CD4-positive, alpha-beta T cell (primary cell): ENCODE measurements around the gene CARD10. TPM values are rescaled to one million over a fixed set of nuclear protein-coding genes. Genes with fewer than 3 reads are reported as not detected.

ENCODE experiments used
- ATAC-seq: fragments of 200-7000 bp; cut with Tn5 transposase; one replicate; pipeline ENCODE4 v1.10.0; 2022; ENCODE audit warnings: mild to moderate bottlenecking; ENCODE audit not compliant: poor library complexity
- CTCF ChIA-PET: fragments of 350-600 bp; sonication (Branson Sonifier 250); formaldehyde crosslinking; loops from one replicate; lab custom pipeline; 2021; ENCODE audit warnings: antibody characterized with exemption, inconsistent platforms; lab: Charles Lee
- POLR2A ChIA-PET: fragments of 350-600 bp; sonication (Branson Sonifier 250); formaldehyde crosslinking; loops from one replicate; lab custom pipeline; 2021; ENCODE audit warnings: antibody characterized with exemption, inconsistent platforms; lab: Charles Lee
- DNase-seq, 14 experiments: peaks; one replicate each; pipeline ENCODE4 v3.0.0-alpha.2; 2013 to 2020; ENCODE audit warnings: mixed read lengths in 2 of 14
- H3K27ac ChIP-seq, 2 donors: one replicate each; pipeline versions ENCODE4 v1.5.1 to v1.7.0; 2013; ENCODE audit warnings: low read length in 2 of 2, low read depth in 1 of 2, mild to moderate bottlenecking in 1 of 2
- H3K27me3 ChIP-seq, 2 experiments: 1 replicate in 1 of 2; 2 replicates in 1 of 2; pipeline versions ENCODE4 v1.6.1 to v1.7.0; 2013; ENCODE audit warnings: low read length in 2 of 2, control low read depth in 1 of 2, mild to moderate bottlenecking in 1 of 2, moderate library complexity in 1 of 2; ENCODE audit not compliant: insufficient read depth in 2 of 2, control insufficient read depth in 1 of 2
- H3K36me3 ChIP-seq: one replicate; pipeline ENCODE4 v1.6.1; 2013; ENCODE audit warnings: low read length, control low read depth; ENCODE audit not compliant: insufficient read depth
- H3K4me1 ChIP-seq: one replicate; pipeline ENCODE4 v1.6.1; 2013; ENCODE audit warnings: low read length, control low read depth; ENCODE audit not compliant: insufficient read depth
- H3K4me3 ChIP-seq: one replicate; pipeline ENCODE4 v1.5.1; 2013; ENCODE audit warnings: mild to moderate bottlenecking, low read length, moderate library complexity
- H3K9me3 ChIP-seq, 2 experiments: 1 replicate in 1 of 2; 2 replicates in 1 of 2; pipeline versions ENCODE4 v1.6.1 to v1.7.0; 2013; ENCODE audit warnings: low read length in 2 of 2, mild to moderate bottlenecking in 2 of 2, control low read depth in 1 of 2, moderate library complexity in 1 of 2; ENCODE audit not compliant: control insufficient read depth in 1 of 2, insufficient read depth in 1 of 2
- H3K27ac Mint-ChIP-seq: one replicate; pipeline ENCODE4 v1.8.0; 2020; ENCODE audit warnings: mixed read lengths
- H3K27me3 Mint-ChIP-seq: one replicate; pipeline ENCODE4 v1.8.0; 2021; ENCODE audit warnings: mixed read lengths
- H3K36me3 Mint-ChIP-seq: one replicate; pipeline ENCODE4 v1.8.0; 2021; ENCODE audit warnings: low read depth, mixed read lengths
- H3K4me1 Mint-ChIP-seq: one replicate; pipeline ENCODE4 v1.8.0; 2021; ENCODE audit warnings: low read depth, mixed read lengths
- H3K4me3 Mint-ChIP-seq: one replicate; pipeline ENCODE4 v1.8.0; 2020; ENCODE audit warnings: mild to moderate bottlenecking, mixed read lengths
- H3K9me3 Mint-ChIP-seq: one replicate; pipeline ENCODE4 v1.8.0; 2020; ENCODE audit warnings: mixed read lengths
- intact Hi-C, 2 experiments: fragments of 100-400 bp; cut with DNase I in 1 of 2; cut with micrococcal nuclease in 1 of 2; formaldehyde crosslinking; loops; one replicate each; pipeline versions ENCODE4 v1.15.1 to v1.9.0; 2023 to 2025; cut with DNase I, micrococcal nuclease
- total RNA-seq, 174 experiments: library from RNA in 2 of 174; stranded (reverse) in 2 of 174; gene quantifications; one replicate each; pipeline ENCODE4 v1.2.3 and lab custom pipeline; 2021 to 2026
- TF ChIP-seq, protein P1 (sequence below): fragments of 200-600 bp; IDR thresholded peaks from one replicate; pipeline ENCODE4 v1.8.0; 2022; ENCODE audit warnings: antibody characterized with exemption, mild to moderate bottlenecking

CARD10 gene
- total RNA-seq, 2 experiments from 2014 or later, result 0.20 to 0.63 TPM

DNA sequence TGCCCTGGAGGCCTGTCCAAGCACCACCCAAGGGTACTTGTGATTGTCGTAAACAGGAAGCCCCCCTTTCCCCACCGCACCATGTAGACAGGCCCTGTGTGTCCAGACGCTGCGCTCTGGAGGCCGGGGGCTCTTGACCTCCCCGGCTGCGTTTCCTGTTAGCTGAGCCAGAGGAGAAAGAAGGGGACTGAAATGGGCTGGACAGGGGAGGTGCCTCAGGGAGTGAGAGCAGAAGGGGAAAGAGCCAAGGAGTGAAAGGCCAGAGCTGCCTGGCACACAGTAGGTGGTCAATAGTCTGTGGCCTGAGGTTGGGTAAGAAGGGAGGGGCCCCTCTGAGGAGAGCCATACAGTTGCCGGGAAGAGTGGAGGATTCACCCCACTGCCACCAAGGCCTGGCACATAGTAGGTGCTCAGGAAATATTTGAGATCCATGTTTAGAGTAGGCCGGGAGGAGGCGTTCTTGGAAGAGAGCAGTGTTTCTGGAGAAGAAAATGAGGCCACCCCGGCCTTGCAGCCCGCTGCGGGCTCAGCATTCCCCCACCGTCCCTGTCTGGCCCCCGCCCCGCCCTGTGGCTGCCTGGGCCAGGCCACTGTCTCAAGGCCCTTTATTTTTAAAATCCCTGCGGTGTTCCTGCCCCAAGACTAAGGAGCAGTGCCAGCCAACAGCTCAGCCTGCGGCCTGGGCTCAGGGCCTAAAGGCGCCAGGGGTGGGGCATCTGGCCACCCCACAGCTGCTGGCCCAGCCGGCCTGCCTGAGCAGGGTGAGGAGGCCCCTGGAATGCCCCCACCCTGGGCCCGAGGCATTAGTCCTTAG, 27.4 kb upstream of the CARD10 start:
- H3K36me3 Mint-ChIP-seq, result no peaks in the 10 kb centered on the region
- H3K4me3 Mint-ChIP-seq, result no peak overlapping the region
- no peak overlapping the region for H3K4me3 ChIP-seq
- peaks cover 20% of the 10 kb centered on the region for H3K27me3 Mint-ChIP-seq
- H3K27ac ChIP-seq, result no peak overlapping the region
- ChIA-PET CTCF (interaction anchor here (1.0 to 3.9 kb wide), 2 partner anchors 20 to 46 kb away, joined by 3 to 26 read pairs; no protein-coding TSS in a partner anchor), POLR2A (interaction anchor here (0.6 to 1.4 kb wide), 2 partner anchors 20 to 40 kb away, joined by 3 read pairs; no protein-coding TSS in a partner anchor)
- H3K27ac Mint-ChIP-seq, result no peak overlapping the region
- no peaks in the 10 kb centered on the region for H3K36me3 ChIP-seq
- DNase-seq, result no peak
- peaks cover 10% of the 10 kb centered on the region for H3K4me1 Mint-ChIP-seq
- peaks cover 26% of the 10 kb centered on the region for H3K4me1 ChIP-seq
- H3K9me3 ChIP-seq, result no peaks in the 10 kb centered on the region
- H3K9me3 Mint-ChIP-seq, result no peaks in the 10 kb centered on the region
- ATAC-seq, result no peak
- TF ChIP-seq, protein P1, sequence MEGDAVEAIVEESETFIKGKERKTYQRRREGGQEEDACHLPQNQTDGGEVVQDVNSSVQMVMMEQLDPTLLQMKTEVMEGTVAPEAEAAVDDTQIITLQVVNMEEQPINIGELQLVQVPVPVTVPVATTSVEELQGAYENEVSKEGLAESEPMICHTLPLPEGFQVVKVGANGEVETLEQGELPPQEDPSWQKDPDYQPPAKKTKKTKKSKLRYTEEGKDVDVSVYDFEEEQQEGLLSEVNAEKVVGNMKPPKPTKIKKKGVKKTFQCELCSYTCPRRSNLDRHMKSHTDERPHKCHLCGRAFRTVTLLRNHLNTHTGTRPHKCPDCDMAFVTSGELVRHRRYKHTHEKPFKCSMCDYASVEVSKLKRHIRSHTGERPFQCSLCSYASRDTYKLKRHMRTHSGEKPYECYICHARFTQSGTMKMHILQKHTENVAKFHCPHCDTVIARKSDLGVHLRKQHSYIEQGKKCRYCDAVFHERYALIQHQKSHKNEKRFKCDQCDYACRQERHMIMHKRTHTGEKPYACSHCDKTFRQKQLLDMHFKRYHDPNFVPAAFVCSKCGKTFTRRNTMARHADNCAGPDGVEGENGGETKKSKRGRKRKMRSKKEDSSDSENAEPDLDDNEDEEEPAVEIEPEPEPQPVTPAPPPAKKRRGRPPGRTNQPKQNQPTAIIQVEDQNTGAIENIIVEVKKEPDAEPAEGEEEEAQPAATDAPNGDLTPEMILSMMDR, result no peak
- intact Hi-C loops, result no loop called here
- no peaks in the 10 kb centered on the region for H3K27me3 ChIP-seq

DNA sequence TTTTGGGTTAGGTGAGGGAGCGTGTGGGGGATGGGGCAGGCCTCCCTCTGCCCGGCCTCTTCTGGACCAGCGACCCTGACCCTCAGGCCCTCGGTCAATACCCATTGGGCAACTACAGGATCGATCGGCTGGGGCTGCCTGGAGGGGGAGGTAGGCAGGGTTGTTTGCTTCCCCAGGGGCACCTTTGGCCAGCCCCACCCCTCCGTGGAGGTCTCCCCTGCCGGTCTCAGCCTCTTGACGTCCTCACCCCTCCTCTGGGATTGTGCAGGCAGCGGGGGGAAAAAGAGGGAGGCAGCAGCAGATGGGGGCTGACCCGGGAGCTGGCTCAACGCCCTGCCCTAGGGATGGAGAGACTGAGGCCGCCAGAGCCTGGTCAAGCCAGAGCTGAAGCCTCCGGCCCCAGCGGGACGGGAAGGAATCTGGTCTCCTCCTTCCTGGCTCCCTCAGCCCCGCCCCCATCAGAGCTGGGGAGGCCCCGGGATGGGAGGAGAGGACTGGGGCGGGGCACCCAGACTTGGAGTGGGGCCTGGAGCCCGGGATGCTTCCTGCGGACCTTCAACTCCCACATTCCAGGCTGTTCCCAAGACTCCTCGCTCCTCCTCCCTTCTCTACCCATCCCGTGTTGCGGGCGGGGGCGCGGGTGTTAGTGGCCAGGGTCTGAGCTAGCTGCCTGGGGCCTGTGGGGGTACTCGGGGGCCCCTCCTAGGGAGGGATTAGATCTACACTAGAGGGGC, 26.7 kb upstream of the CARD10 start:
- TF ChIP-seq, protein P1, result no peak
- DNase-seq, result no peak
- Histone ChIP-seq H3K27me3 (no peaks in the 10 kb centered on the region), H3K27ac (no peak overlapping the region), H3K9me3 (no peaks in the 10 kb centered on the region), H3K36me3 (no peaks in the 10 kb centered on the region), H3K4me3 (no peak overlapping the region), H3K4me1 (peaks cover 29% of the 10 kb centered on the region)
- Mint-ChIP-seq H3K9me3 (no peaks in the 10 kb centered on the region), H3K4me3 (no peak overlapping the region), H3K27ac (no peak overlapping the region), H3K27me3 (peaks cover 22% of the 10 kb centered on the region), H3K36me3 (no peaks in the 10 kb centered on the region), H3K4me1 (peaks cover 11% of the 10 kb centered on the region)
- intact Hi-C loops, result no loop called here
- ChIA-PET CTCF (interaction anchor here (1.0 to 3.9 kb wide), 2 partner anchors 21 to 47 kb away, joined by 3 to 26 read pairs; no protein-coding TSS in a partner anchor), POLR2A (interaction anchor here (0.6 to 1.4 kb wide), 2 partner anchors 21 to 39 kb away, joined by 3 read pairs; no protein-coding TSS in a partner anchor)
- no peak for ATAC-seq

DNA sequence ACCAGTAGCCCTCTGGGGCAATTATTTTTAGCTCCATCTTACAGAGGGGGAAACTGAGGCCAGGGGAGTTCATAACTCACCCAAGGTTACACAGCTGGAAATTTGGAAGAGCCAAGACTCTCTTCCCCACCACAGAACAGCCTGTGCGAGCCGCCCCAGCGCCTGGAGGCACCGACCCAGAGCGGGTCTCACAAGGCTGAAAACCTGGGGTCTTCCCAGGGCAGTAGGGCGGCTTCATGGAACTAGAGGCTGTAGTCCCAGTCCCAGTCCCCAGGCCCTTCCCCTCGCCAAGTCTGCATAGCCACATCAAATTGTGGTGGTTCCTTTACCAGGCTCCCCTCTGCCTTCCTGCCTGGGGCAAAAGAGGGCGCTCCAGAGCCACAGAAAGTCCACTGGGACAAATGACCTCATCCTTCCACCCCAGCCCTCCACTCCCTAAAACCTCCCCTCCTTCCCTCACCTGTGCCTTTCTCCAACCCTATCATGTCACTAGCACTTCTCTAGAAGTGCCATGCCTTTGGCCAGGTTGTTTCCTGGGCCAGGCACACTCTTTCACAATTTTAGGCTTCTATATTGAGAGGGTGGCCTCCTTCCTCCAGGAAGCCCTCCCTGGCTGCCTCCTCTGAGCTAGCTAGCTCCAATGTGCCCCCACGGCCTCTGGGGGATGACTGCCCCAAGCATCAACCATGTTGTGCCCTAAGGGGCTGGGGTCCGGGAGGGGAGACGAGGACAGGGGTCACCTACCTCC, 25.9 kb upstream of the CARD10 start:
- Histone ChIP-seq H3K9me3 (no peaks in the 10 kb centered on the region), H3K4me3 (no peak overlapping the region), H3K4me1 (peaks cover 33% of the 10 kb centered on the region), H3K27me3 (no peaks in the 10 kb centered on the region), H3K36me3 (no peaks in the 10 kb centered on the region), H3K27ac (no peak overlapping the region)
- ChIA-PET POLR2A (interaction anchor here (1.4 kb wide), 1 partner anchor 22 kb away, joined by 3 read pairs; no protein-coding TSS in a partner anchor), CTCF (interaction anchor here (1.0 to 3.9 kb wide), 2 partner anchors 22 to 48 kb away, joined by 3 to 26 read pairs; no protein-coding TSS in a partner anchor)
- ATAC-seq (peak; percentile 46), DNase-seq (peak in 13 of 14 experiments; percentile 17 to 68 (median 31))
- TF ChIP-seq, protein P1, result peak; percentile 30
- intact Hi-C loops, result no loop called here
- Mint-ChIP-seq H3K9me3 (no peaks in the 10 kb centered on the region), H3K4me1 (peaks cover 11% of the 10 kb centered on the region), H3K36me3 (no peaks in the 10 kb centered on the region), H3K27me3 (peaks cover 29% of the 10 kb centered on the region), H3K27ac (no peak overlapping the region), H3K4me3 (no peak overlapping the region)
